Activated B cell treated with CpG ODN at 0.5 μM for 24 hours (primary cell): Measurements from ENCODE around the gene HELQ. TPM values are rescaled to one million over a fixed set of nuclear protein-coding genes. Genes with fewer than 3 reads are reported as not detected.

Experiments
- ATAC-seq: fragments of 200-7000 bp; cut with Tn5 transposase; one replicate; pipeline ENCODE4 v1.10.0; 2021; ENCODE audit warnings: low read depth, mild to moderate bottlenecking, moderate library complexity
- CTCF ChIA-PET: fragments of 350-600 bp; sonication (Branson Sonifier 250); formaldehyde crosslinking; loops from one replicate; lab custom pipeline; 2021; ENCODE audit warnings: antibody characterized with exemption; lab: Charles Lee
- POLR2A ChIA-PET: fragments of 350-600 bp; sonication (Branson Sonifier 250); formaldehyde crosslinking; loops from one replicate; lab custom pipeline; 2021; ENCODE audit warnings: antibody characterized with exemption; lab: Charles Lee
- DNase-seq: peaks from one replicate; pipeline ENCODE4 v3.0.0; 2022
- H3K27ac Mint-ChIP-seq: one replicate; pipeline ENCODE4 v1.8.0; 2020; ENCODE audit warnings: mixed read lengths
- H3K27me3 Mint-ChIP-seq: one replicate; pipeline ENCODE4 v1.8.0; 2021; ENCODE audit warnings: mixed read lengths
- H3K36me3 Mint-ChIP-seq: one replicate; pipeline ENCODE4 v1.8.0; 2021; ENCODE audit warnings: low read depth, mixed read lengths
- H3K4me1 Mint-ChIP-seq: one replicate; pipeline ENCODE4 v1.8.0; 2021; ENCODE audit warnings: mixed read lengths
- H3K4me3 Mint-ChIP-seq: one replicate; pipeline ENCODE4 v1.8.0; 2020; ENCODE audit warnings: mild to moderate bottlenecking, mixed read lengths
- H3K9me3 Mint-ChIP-seq: one replicate; pipeline ENCODE4 v1.8.0; 2020; ENCODE audit warnings: mixed read lengths
- CTCF ChIP-seq: fragments of 200-600 bp; IDR thresholded peaks from one replicate; pipeline ENCODE4 v1.8.0; 2022; ENCODE audit warnings: antibody characterized with exemption, mild to moderate bottlenecking
- intact Hi-C: fragments of 100-400 bp; cut with micrococcal nuclease; formaldehyde crosslinking; loops from one replicate; pipeline ENCODE4 v1.15.1; 2024
- total RNA-seq: library from RNA; stranded (reverse); gene quantifications from 2 replicates; pipeline ENCODE4 v1.2.3, GENCODE V29; 2022

Gene HELQ
- total RNA-seq, 1 donor from 2014 or later = 32.9 TPM

GRCh38 chr4:83358410-83358809 lies 97.2 kb downstream of the HELQ start:
- no peak overlapping the region for H3K27ac Mint-ChIP-seq
- intact Hi-C loops = no loop called here
- peaks cover 2% of the 10 kb centered on the region for H3K27me3 Mint-ChIP-seq
- ChIA-PET CTCF (no interaction called here), POLR2A (no interaction called here)
- H3K4me3 Mint-ChIP-seq = no peak overlapping the region
- peaks cover 7% of the 10 kb centered on the region for H3K9me3 Mint-ChIP-seq
- TF ChIP-seq CTCF = no peak
- no peaks in the 10 kb centered on the region for H3K36me3 Mint-ChIP-seq
- DNase-seq (no peak), ATAC-seq (no peak)
- H3K4me1 Mint-ChIP-seq = no peaks in the 10 kb centered on the region

Other genes starting within 250 kb of the HELQ start
- 15.2 and 18.8 TPM in 2 replicates for gene COQ2, start 171.0 kb downstream of the HELQ start, total RNA-seq
- gene HPSE, start 121.0 kb downstream of the HELQ start, total RNA-seq = 1.5 TPM in 2 replicates
- gene MRPS18C, start 235 bp upstream of the HELQ start, total RNA-seq = 56.0 and 56.5 TPM in 2 replicates
- gene ABRAXAS1, start 29.3 kb upstream of the HELQ start, total RNA-seq = 23.5 and 24.2 TPM in 2 replicates
- gene GPAT3, start 80.3 kb upstream of the HELQ start, total RNA-seq = 0.76 and 0.91 TPM in 2 replicates